NCI-H1417 treated with DMSO at 0.1 percent for 48 hours (cell line): ENCODE measurements around the gene SNX30.

Source experiments
- DNase-seq: peaks from one replicate; lab custom pipeline; 2025; lab: John Stamatoyannopoulos, UW

The SNX30 gene

GRCh38 chr9:112783551-112783954, 33.0 kb downstream of the SNX30 start:
- DNase-seq, result no peak

- DNase-seq, result no peak
Observed at GRCh38 chr9:112784020-112784785, 33.6 kb downstream of the SNX30 start.

- DNase-seq, result no peak
Observed at GRCh38 chr9:112785986-112786385, 35.4 kb downstream of the SNX30 start.

GRCh38 chr9:112786829-112787520, 36.4 kb downstream of the SNX30 start:
- no peak for DNase-seq

- DNase-seq, result no peak
Observed at GRCh38 chr9:112787978-112788377, 37.4 kb downstream of the SNX30 start.

- DNase-seq, result no peak
Observed at GRCh38 chr9:112789473-112789872, 38.9 kb downstream of the SNX30 start.

GRCh38 chr9:112789891-112790774, 39.6 kb downstream of the SNX30 start:
- DNase-seq, result no peak

GRCh38 chr9:112792670-112793069, 42.1 kb downstream of the SNX30 start:
- no peak for DNase-seq

- no peak for DNase-seq
Observed at GRCh38 chr9:112793213-112793810, 42.8 kb downstream of the SNX30 start.

GRCh38 chr9:112794731-112795130, 44.2 kb downstream of the SNX30 start:
- no peak for DNase-seq

- no peak for DNase-seq
Observed at GRCh38 chr9:112795921-112796320, 45.4 kb downstream of the SNX30 start.

- no peak for DNase-seq
Observed at GRCh38 chr9:112796485-112796884, 45.9 kb downstream of the SNX30 start.

GRCh38 chr9:112809351-112809848, 58.8 kb downstream of the SNX30 start:
- DNase-seq, result no peak

- DNase-seq, result no peak
Observed at GRCh38 chr9:112809906-112810305, 59.3 kb downstream of the SNX30 start.

- DNase-seq, result no peak
Observed at GRCh38 chr9:112810696-112811490, 60.3 kb downstream of the SNX30 start.

- no peak for DNase-seq
Observed at GRCh38 chr9:112811518-112811917, 61.0 kb downstream of the SNX30 start.

- no peak for DNase-seq
Observed at GRCh38 chr9:112815868-112816267, 65.3 kb downstream of the SNX30 start.

GRCh38 chr9:112817860-112818203, 67.3 kb downstream of the SNX30 start:
- no peak for DNase-seq

- DNase-seq, result peak; percentile 14
Observed at GRCh38 chr9:112819635-112820496, 69.3 kb downstream of the SNX30 start.

- no peak for DNase-seq
Observed at GRCh38 chr9:112820881-112821280, 70.3 kb downstream of the SNX30 start.
